ENCODE data around the gene SRRM4.
A peak's percentile ranks its signal among the peaks of the same experiment; 100 is the strongest.

Gene SRRM4

DNA sequence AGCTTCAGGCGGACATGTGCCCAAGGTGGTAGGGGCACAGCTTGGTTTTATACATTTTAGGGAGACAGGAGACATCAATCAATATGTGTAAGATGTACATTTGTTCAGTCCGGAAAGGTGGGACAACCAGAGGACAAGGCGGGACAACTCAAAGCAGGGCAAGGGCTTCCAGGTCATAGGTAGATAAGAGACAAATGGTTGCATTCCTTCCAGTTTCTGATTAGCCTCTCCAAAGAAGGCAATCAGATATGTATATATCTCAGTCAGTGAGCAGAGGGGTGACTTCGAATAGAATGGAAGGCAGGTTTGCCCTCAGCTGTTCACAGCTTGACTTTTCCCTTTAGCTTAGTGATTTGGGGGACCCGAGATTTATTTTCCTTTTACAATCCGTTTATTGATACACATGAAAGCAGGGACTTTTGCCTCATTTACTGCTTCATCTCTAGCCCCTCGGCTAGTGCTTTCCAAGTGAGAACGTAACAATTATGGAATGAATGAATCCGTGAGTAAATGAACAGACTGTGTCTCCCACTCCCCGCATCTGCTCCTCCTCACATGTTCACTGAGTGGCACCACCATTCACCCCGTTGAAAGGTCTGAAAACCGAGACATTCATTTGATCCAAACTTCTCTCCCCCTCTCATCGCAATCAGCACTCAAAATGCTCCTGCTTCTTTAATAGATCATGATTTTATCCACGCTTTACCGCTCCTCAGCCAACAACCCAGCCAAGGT, 190.5 kb downstream of the SRRM4 start:
- TF ChIP-seq, protein P1, sequence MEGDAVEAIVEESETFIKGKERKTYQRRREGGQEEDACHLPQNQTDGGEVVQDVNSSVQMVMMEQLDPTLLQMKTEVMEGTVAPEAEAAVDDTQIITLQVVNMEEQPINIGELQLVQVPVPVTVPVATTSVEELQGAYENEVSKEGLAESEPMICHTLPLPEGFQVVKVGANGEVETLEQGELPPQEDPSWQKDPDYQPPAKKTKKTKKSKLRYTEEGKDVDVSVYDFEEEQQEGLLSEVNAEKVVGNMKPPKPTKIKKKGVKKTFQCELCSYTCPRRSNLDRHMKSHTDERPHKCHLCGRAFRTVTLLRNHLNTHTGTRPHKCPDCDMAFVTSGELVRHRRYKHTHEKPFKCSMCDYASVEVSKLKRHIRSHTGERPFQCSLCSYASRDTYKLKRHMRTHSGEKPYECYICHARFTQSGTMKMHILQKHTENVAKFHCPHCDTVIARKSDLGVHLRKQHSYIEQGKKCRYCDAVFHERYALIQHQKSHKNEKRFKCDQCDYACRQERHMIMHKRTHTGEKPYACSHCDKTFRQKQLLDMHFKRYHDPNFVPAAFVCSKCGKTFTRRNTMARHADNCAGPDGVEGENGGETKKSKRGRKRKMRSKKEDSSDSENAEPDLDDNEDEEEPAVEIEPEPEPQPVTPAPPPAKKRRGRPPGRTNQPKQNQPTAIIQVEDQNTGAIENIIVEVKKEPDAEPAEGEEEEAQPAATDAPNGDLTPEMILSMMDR (IDR thresholded peaks at IDR 0.05; ENCODE audit: insufficient read depth, missing control alignments): no peak
- DNase-seq (ENCODE audit: insufficient read length, low spot score): no peak
- no peak for FAIRE-seq

GRCh38 chr12:119175081-119175480, 193.7 kb downstream of the SRRM4 start:
- FAIRE-seq (no peak), DNase-seq (ENCODE audit: insufficient read length, low spot score) (no peak)
- TF ChIP-seq, protein P1 (IDR thresholded peaks at IDR 0.05; ENCODE audit: insufficient read depth, missing control alignments): no peak

GRCh38 chr12:119176267-119177055, 195.1 kb downstream of the SRRM4 start:
- TF ChIP-seq, protein P1 (IDR thresholded peaks at IDR 0.05; ENCODE audit: insufficient read depth, missing control alignments): no peak
- FAIRE-seq (no peak), DNase-seq (ENCODE audit: insufficient read length, low spot score) (no peak)

DNA sequence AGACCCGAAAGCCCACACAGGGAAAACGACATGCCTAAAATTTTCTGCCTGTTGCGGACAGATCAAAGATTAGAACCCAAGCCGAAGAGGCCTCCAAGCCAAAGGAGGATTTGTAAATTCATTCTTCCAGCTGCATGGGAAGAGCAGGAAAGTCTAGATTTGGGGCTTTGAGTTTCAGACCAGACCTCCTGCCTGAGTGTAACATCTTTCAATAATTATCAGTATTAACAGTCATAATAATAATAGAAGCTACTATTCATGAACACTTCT, 195.7 kb downstream of the SRRM4 start:
- TF ChIP-seq, protein P1 (IDR thresholded peaks at IDR 0.05; ENCODE audit: insufficient read depth, missing control alignments): no peak
- FAIRE-seq (no peak), DNase-seq (ENCODE audit: insufficient read length, low spot score) (no peak)

DNA sequence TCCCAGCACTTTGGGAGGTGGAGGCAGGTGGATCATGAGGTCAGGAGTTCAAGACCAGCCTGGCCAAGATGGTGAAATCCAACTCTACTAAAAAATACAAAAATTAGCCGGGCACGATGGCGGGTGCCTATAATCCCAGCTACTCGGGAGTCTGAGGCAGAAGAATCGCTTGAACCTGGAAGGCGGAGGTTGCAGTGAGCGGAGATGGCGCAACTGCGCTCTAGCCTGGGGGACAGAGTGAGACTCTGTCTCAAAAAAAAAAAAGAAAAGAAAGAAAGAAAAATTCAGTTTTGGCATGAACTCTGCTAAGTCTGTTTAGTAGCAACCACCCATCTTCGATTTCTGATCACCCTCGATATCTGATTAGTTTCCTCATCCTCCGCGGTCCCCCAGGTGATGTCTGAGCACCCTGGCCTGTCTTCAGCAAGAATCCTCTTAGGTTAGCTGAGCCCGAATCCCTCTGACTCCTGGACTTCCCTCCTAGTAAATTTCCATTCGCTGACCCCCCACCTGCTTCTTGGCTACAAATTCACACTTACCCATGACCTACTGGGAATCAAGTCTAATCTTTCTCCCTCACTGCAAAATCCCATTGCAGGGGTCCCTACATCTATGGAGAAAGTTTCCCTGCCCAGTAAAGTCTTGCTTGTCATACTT, 196.5 kb downstream of the SRRM4 start:
- TF ChIP-seq, protein P1 (IDR thresholded peaks at IDR 0.05; ENCODE audit: insufficient read depth, missing control alignments): no peak
- no peak for FAIRE-seq
- DNase-seq (ENCODE audit: insufficient read length, low spot score): no peak

- TF ChIP-seq, protein P1 (IDR thresholded peaks at IDR 0.05; ENCODE audit: insufficient read depth, missing control alignments): no peak
- DNase-seq (ENCODE audit: insufficient read length, low spot score): peak; percentile 76
- FAIRE-seq: no peak
Observed at GRCh38 chr12:119178544-119179334, 197.4 kb downstream of the SRRM4 start, which contains the start of gene HSPB8. TSS of gene HSPB8 (plus strand) at chr12:119178931. CDS start at chr12:119179313, 382 bp downstream.

Measured in D721Med (cell line).